Astrocyte (in vitro differentiated cells and primary cell): Measurements from ENCODE around the gene PNPLA7.

Experiments
- EZH2 ChIP-seq: IDR thresholded peaks from 2 replicates; pipeline ENCODE4 v1.6.1; 2012; ENCODE audit warnings: mild to moderate bottlenecking, low read length, inconsistent platforms; ENCODE audit not compliant: insufficient read depth
- TF ChIP-seq, protein P1 (sequence below): IDR thresholded peaks from 2 replicates; pipeline ENCODE4 v1.5.1; 2011; ENCODE audit warnings: low read depth, mild to moderate bottlenecking, inconsistent platforms, low read length, moderate library complexity; ENCODE audit not compliant: insufficient read depth

DNA sequence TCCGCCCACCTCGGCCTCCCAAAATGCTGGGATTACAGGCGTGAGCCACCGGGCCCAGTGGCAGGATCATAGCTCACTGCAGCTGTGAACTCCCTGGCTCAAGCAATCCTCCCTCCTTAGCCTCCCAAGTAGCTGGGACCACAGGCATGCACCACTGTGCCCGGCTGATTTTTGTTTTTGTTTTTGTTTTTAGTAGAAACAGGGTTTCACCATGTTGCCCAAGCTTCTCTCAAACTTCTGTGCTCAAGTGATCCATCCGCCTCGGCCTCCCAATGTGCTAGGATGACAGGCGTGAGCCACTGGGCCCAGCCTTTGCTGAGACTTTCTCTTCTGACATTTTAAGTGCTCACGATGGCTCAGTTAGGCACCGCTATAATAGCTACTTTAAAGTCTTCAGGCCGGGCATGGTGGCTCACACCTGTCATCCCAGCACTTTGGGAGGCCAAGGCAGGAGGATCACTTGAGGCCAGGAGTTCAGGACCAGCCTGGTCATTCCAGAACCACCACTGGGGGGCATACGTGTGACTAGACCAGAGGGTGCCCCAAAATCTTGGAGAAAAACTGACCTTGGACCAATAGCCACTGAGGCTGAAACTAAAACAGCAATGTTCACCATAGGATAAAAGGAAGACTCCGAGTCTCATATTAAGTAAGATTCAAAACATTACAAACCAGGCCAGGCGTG, 106.0 kb downstream of the PNPLA7 start:
- TF ChIP-seq, protein P1, sequence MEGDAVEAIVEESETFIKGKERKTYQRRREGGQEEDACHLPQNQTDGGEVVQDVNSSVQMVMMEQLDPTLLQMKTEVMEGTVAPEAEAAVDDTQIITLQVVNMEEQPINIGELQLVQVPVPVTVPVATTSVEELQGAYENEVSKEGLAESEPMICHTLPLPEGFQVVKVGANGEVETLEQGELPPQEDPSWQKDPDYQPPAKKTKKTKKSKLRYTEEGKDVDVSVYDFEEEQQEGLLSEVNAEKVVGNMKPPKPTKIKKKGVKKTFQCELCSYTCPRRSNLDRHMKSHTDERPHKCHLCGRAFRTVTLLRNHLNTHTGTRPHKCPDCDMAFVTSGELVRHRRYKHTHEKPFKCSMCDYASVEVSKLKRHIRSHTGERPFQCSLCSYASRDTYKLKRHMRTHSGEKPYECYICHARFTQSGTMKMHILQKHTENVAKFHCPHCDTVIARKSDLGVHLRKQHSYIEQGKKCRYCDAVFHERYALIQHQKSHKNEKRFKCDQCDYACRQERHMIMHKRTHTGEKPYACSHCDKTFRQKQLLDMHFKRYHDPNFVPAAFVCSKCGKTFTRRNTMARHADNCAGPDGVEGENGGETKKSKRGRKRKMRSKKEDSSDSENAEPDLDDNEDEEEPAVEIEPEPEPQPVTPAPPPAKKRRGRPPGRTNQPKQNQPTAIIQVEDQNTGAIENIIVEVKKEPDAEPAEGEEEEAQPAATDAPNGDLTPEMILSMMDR, result no peak
- no peak for TF ChIP-seq EZH2
